ENCODE measurements around the gene UCMA.

DNA sequence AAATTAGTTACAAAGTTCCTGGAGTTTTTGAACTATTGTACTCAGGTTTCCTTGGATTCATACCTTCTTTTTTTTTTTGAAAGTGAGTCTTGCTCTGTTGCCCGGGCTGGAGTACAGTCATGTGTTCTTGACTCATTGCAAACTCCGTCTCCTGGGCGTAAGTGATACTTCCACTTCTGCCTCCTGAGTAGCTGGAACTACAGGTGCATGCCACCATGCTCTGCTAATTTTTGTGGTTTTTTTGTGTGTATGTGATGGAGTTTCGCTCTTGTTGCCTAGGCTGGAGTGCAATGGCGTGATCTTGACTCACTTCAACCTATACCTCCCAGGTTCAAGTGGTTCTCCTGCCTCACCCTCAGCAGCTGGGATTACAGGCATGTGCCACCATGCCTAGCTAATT is 50.5 kb downstream of the UCMA start:
- TF ChIP-seq POLR2A (IDR thresholded peaks at IDR 0.05) (no peak), POLR2AphosphoS5 (IDR thresholded peaks at IDR 0.05) (no peak)

All from spleen (tissue), 3 donors.